GM18498 (cell line): Measurements from ENCODE around the gene CTNNA2.

Experiments used
- ATAC-seq: cut with Tn5 transposase; IDR thresholded peaks from one replicate; pipeline ENCODE4 v1.9.1; 2021; ENCODE audit warnings: mild to moderate bottlenecking, moderate library complexity; ENCODE audit not compliant: unreplicated experiment

Gene CTNNA2

GRCh38 chr2:80247339-80247738 lies 734.5 kb downstream of the CTNNA2 start:
- no peak for ATAC-seq

- ATAC-seq: no peak
Observed at GRCh38 chr2:80248146-80248545, 735.3 kb downstream of the CTNNA2 start.

- ATAC-seq: no peak
Observed at GRCh38 chr2:80252294-80252986, 739.6 kb downstream of the CTNNA2 start.

GRCh38 chr2:80255918-80256781 lies 743.3 kb downstream of the CTNNA2 start:
- ATAC-seq: no peak

GRCh38 chr2:80256782-80257167 lies 743.9 kb downstream of the CTNNA2 start:
- ATAC-seq: no peak

- no peak for ATAC-seq
Observed at GRCh38 chr2:80257450-80257849, 744.6 kb downstream of the CTNNA2 start.

- no peak for ATAC-seq
Observed at GRCh38 chr2:80258341-80258740, 745.5 kb downstream of the CTNNA2 start.

- no peak for ATAC-seq
Observed at GRCh38 chr2:80258793-80259192, 745.9 kb downstream of the CTNNA2 start.

GRCh38 chr2:80259292-80259691 lies 746.4 kb downstream of the CTNNA2 start:
- no peak for ATAC-seq

GRCh38 chr2:80266231-80266630 lies 753.4 kb downstream of the CTNNA2 start:
- ATAC-seq: no peak

GRCh38 chr2:80269806-80270205 lies 757.0 kb downstream of the CTNNA2 start:
- no peak for ATAC-seq

- no peak for ATAC-seq
Observed at GRCh38 chr2:80280598-80280997, 767.7 kb downstream of the CTNNA2 start.

GRCh38 chr2:80281049-80281448 lies 768.2 kb downstream of the CTNNA2 start:
- ATAC-seq: no peak

- no peak for ATAC-seq
Observed at GRCh38 chr2:80288576-80288975, 775.7 kb downstream of the CTNNA2 start.

- no peak for ATAC-seq
Observed at GRCh38 chr2:80291656-80292055, 778.8 kb downstream of the CTNNA2 start.

- ATAC-seq: no peak
Observed at GRCh38 chr2:80292474-80292873, 779.6 kb downstream of the CTNNA2 start.

- no peak for ATAC-seq
Observed at GRCh38 chr2:80293039-80293438, 780.2 kb downstream of the CTNNA2 start.

GRCh38 chr2:80298954-80299353 lies 786.1 kb downstream of the CTNNA2 start:
- ATAC-seq: no peak

- ATAC-seq: no peak
Observed at GRCh38 chr2:80299661-80300060, 786.8 kb downstream of the CTNNA2 start.

- ATAC-seq: no peak
Observed at GRCh38 chr2:80300346-80300745, 787.5 kb downstream of the CTNNA2 start.

GRCh38 chr2:80300954-80301353 lies 788.1 kb downstream of the CTNNA2 start:
- no peak for ATAC-seq

- ATAC-seq: no peak
Observed at GRCh38 chr2:80302001-80302313, 789.1 kb downstream of the CTNNA2 start.
